GM12864 (cell line): ENCODE measurements around the gene NFASC.

Experiments
- DNase-seq: peaks from one replicate; pipeline ENCODE4 v3.0.0-alpha.2; 2011; ENCODE audit warnings: low read depth
- H3K4me3 ChIP-seq: 2 replicates; pipeline ENCODE4 v1.5.1; 2011; ENCODE audit warnings: mild to moderate bottlenecking, low read depth, low read length, control low read depth
- TF ChIP-seq, protein P1 (sequence below): IDR thresholded peaks from 2 replicates; pipeline ENCODE4 v1.5.1; 2011; ENCODE audit warnings: low read depth, mild to moderate bottlenecking, moderate library complexity, low read length, control low read depth, inconsistent platforms; ENCODE audit errors: missing control alignments

Gene NFASC

DNA sequence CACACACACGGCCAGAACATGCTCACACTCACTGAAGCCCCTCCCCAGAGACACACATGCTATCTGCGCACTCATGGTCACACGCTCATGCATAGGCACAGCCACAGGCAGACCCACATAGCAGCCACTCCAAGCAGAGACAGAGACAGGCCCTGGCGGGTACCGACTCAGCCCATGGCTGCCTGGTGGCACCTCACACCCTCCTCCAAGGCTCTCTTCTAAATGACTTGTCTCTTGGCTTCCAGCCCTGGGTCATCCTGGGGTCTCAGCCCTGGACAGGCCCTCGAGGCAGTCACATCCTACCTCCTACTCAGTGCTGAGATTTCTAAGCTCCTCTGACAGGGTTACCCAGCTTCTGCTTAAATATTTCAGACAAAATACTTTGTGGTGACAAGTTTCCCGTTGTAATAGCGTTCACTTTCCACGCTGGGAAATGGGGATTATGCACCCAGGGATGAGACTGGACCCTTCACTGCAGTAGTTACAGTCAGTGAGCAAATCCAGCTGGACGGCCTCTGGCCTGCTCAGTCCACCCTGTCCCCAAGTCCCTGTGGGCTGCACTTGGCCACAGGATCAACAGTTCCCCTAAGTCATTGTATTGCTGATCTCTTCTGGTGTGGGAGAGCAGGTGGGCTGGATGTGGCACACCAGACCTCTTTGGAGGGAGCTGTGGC is 2.9 kb upstream of the NFASC start:
- no peak for DNase-seq
- TF ChIP-seq, protein P1, sequence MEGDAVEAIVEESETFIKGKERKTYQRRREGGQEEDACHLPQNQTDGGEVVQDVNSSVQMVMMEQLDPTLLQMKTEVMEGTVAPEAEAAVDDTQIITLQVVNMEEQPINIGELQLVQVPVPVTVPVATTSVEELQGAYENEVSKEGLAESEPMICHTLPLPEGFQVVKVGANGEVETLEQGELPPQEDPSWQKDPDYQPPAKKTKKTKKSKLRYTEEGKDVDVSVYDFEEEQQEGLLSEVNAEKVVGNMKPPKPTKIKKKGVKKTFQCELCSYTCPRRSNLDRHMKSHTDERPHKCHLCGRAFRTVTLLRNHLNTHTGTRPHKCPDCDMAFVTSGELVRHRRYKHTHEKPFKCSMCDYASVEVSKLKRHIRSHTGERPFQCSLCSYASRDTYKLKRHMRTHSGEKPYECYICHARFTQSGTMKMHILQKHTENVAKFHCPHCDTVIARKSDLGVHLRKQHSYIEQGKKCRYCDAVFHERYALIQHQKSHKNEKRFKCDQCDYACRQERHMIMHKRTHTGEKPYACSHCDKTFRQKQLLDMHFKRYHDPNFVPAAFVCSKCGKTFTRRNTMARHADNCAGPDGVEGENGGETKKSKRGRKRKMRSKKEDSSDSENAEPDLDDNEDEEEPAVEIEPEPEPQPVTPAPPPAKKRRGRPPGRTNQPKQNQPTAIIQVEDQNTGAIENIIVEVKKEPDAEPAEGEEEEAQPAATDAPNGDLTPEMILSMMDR = no peak
- no peak overlapping the region for H3K4me3 ChIP-seq

DNA sequence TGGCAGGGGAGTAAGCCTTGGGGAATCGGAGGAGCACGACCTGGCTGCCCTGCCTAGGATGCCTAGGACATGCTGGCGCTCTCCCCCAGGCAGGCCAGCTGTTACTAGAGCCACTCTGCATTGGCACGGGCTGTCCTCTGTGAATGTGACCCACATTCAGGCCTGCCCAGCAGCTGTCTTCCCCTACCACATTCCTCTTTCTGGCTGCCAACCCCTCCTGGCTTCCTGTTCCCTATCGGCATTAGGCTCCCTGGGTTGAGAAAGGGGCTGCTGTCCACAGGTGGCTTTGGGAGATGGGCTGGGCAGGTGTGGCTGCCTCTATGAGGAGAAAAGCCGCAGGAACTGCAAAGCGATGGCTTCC is 2.3 kb upstream of the NFASC start:
- H3K4me3 ChIP-seq = no peak overlapping the region
- no peak for DNase-seq
- TF ChIP-seq, protein P1 = no peak

DNA sequence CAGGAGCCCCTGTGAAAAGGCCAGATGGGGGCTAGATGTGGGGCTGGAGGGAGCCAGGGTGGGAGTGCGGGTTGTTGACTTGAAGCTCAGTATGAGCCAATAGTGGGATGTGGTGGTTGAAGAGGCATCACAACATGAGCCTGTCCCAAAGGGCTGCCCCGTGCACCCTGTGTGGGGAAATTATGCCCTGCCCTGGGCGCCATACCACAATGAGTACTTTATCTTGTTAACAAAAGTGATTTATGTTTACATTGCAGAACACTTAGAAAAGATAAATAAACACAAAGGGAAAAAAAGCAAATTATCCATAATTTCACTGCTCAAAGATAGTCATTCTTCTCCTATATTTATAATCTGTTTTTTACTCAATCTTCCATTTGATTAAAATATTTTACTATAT is 1.6 kb upstream of the NFASC start:
- no peak overlapping the region for H3K4me3 ChIP-seq
- DNase-seq = no peak
- TF ChIP-seq, protein P1 = no peak

DNA sequence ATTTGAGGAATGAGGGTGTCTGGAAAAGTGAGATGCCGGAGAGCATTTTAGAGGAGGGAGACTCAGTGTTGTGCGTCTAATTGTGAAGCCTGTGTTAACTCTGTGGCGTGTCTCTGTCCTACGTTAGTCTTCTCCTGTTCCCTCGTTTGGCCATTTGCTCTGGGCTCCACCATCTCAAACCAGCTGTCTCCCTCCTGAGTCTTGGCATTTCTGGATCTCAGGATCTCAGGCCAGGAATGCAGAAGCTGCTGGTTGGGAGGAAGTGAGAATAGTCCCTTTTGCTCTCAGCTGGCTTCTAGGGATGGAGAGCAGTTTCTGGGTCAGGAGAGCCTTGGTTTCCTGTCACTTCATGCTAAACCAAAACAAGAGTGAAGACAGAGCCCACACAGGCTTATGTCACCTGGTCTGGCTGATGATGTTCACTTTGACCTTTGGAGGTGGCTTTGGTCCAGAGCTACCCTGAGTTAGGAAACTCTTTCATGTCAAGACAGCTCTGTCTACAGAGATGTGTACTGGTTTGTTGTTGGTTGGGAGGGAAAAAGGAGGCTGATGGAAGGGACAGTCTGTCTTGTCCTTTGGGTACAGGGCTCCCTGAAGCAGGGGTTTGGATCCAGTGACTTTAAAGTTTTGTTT is 859 bp downstream of the NFASC start:
- no peak overlapping the region for H3K4me3 ChIP-seq
- DNase-seq = no peak
- TF ChIP-seq, protein P1 = no peak

DNA sequence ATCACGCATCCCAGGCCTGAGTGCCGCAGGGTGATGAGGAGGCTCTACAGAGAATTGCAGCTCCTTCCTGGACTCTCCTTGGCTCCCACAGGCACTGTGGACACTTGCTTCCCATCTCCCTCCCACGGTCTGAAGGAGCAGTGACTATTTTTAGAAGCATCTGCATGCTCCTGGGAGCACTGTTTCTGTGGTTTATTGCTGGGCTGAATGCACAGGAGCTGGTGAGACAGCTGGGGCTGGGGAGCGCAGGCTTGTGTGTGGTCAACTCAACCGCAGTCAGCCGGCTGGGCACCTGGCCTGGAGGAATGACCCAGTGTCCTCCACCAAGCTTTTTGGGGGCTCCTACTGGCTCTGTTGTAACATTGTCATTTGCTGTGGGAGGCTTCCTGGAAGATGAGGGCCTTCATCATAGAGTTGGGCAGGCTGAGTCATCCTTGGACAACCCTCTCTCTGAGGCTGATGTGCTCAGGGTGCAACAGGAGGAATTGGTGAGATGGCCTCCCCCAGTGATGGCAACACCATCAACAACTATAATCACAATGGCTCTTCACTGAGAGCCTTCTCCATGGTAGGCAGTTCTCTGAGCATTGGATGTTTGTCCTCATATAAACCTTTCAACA is 1.7 kb downstream of the NFASC start:
- no peak overlapping the region for H3K4me3 ChIP-seq
- TF ChIP-seq, protein P1 = no peak
- no peak for DNase-seq

DNA sequence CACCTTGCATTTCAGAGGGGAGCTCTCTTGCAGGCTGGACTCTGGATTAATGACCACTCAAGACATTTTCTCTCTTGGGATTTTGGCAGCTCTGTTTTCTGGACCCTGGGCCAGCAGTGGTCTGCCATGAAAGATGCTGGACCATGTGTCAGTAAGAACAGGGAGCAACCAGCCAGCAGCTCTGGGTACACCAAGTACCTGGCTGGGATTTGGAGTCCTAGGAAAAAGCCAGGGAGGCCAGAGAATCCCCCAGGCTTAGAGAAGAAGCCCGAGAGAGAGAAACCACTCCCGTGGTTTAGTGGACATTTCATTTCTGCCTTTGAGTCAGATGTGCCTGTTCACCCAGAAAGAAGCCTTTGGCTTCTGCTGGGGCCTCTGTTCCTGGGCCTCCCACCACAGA is 2.5 kb downstream of the NFASC start:
- DNase-seq = no peak
- TF ChIP-seq, protein P1 = no peak
- no peak overlapping the region for H3K4me3 ChIP-seq
